HEK293 (cell line): ENCODE results near the gene GPR3.
"Not testable (repeated sequence)": the region's sequence is repeated elsewhere in the genome, so short reads cannot be mapped to it uniquely, and the experiment has no call there.

ENCODE experiments used
- CTCF ChIA-PET: fragments of 350-600 bp; formaldehyde crosslinking; extraction: SDS; loops from one replicate; lab custom pipeline; 2021; ENCODE audit warnings: antibody characterized with exemption; lab: Yijun Ruan, JAX
- POLR2A ChIA-PET: fragments of 300-600 bp; formaldehyde crosslinking; extraction: SDS; loops from one replicate; lab custom pipeline; 2020; ENCODE audit warnings: antibody characterized with exemption, inconsistent platforms; lab: Yijun Ruan, JAX
- H3K27ac ChIP-seq: fragments of 200-500 bp; sonication (Bioruptor generic); 2 replicates; pipeline ENCODE4 v1.5.1; 2014; ENCODE audit warnings: low read depth, low read length, control low read depth, inconsistent platforms; ENCODE audit errors: extremely low read depth
- H3K36me3 ChIP-seq, 2 experiments: fragments of 200-500 bp in 1 of 2; sonication (Bioruptor generic) in 1 of 2; 1 replicate in 1 of 2; 2 replicates in 1 of 2; pipeline ENCODE4 v1.5.1; 2014 to 2017; ENCODE audit warnings: inconsistent platforms in 2 of 2, low read length in 2 of 2; ENCODE audit not compliant: control insufficient read depth in 2 of 2, insufficient read depth in 1 of 2
- H3K4me1 ChIP-seq: fragments of 200-500 bp; sonication (Bioruptor generic); 2 replicates; pipeline ENCODE4 v1.5.1; 2014; ENCODE audit warnings: mild to moderate bottlenecking, low read length, inconsistent platforms; ENCODE audit not compliant: control insufficient read depth, insufficient read depth
- H3K4me3 ChIP-seq: 2 replicates; pipeline ENCODE4 v1.5.1; 2011; ENCODE audit warnings: low read depth, mild to moderate bottlenecking, control low read depth, low read length, moderate library complexity
- H3K9me3 ChIP-seq: fragments of 200-500 bp; sonication (Bioruptor generic); 2 replicates; pipeline ENCODE4 v1.5.1; 2014; ENCODE audit warnings: low read depth, low read length, inconsistent platforms; ENCODE audit not compliant: control insufficient read depth, insufficient read depth
- BCL11A ChIP-seq: fragments of 450-650 bp; formaldehyde crosslinking; IDR thresholded peaks from 2 replicates; pipeline ENCODE4 v1.5.1; 2016; ENCODE audit warnings: low read depth, missing biosample characterization, missing genetic modification characterization
- GLI2 ChIP-seq: fragments of 450-650 bp; formaldehyde crosslinking; IDR thresholded peaks from 2 replicates; pipeline ENCODE4; 2017; ENCODE audit warnings: missing biosample characterization, missing genetic modification characterization, low read depth, borderline replicate concordance
- GLIS1 ChIP-seq: fragments of 450-650 bp; formaldehyde crosslinking; IDR thresholded peaks from 2 replicates; pipeline ENCODE4 v1.5.1; 2016; ENCODE audit warnings: missing biosample characterization, missing genetic modification characterization
- HOXD13 ChIP-seq: sonication (generic); formaldehyde crosslinking; IDR thresholded peaks from 2 replicates; pipeline ENCODE4 v1.8.0; 2022; ENCODE audit warnings: missing genetic modification reagents, borderline replicate concordance
- KLF10 ChIP-seq: fragments of 450-650 bp; IDR thresholded peaks from 2 replicates; pipeline ENCODE4 v1.5.1; 2018; ENCODE audit warnings: missing biosample characterization, mild to moderate bottlenecking, missing genetic modification characterization
- MZF1 ChIP-seq: fragments of 450-650 bp; formaldehyde crosslinking; IDR thresholded peaks from 2 replicates; pipeline ENCODE4 v1.5.1; 2017; ENCODE audit warnings: missing biosample characterization, missing genetic modification characterization, borderline replicate concordance
- OVOL3 ChIP-seq: fragments of 450-650 bp; formaldehyde crosslinking; IDR thresholded peaks from 2 replicates; pipeline ENCODE4 v1.5.1; 2016; ENCODE audit warnings: missing biosample characterization, missing genetic modification characterization
- RBAK ChIP-seq: fragments of 450-650 bp; formaldehyde crosslinking; IDR thresholded peaks from 2 replicates; pipeline ENCODE4 v1.5.1; 2016; ENCODE audit warnings: missing biosample characterization, missing genetic modification characterization
- YY2 ChIP-seq: fragments of 450-650 bp; formaldehyde crosslinking; IDR thresholded peaks from 2 replicates; pipeline ENCODE4 v1.5.1; 2016; ENCODE audit warnings: missing biosample characterization, missing genetic modification characterization
- ZEB2 ChIP-seq: fragments of 450-650 bp; formaldehyde crosslinking; IDR thresholded peaks from 2 replicates; pipeline ENCODE4 v1.5.1; 2016; ENCODE audit warnings: missing biosample characterization, missing genetic modification characterization
- ZNF10 ChIP-seq: fragments of 450-650 bp; formaldehyde crosslinking; IDR thresholded peaks from 2 replicates; pipeline ENCODE4 v1.5.1; 2017; ENCODE audit warnings: missing biosample characterization, missing genetic modification characterization
- ZNF274 ChIP-seq, 2 experiments: fragments of 200-500 bp in 1 of 2; fragments of 450-650 bp in 1 of 2; sonication (Bioruptor generic) in 1 of 2; formaldehyde crosslinking in 1 of 2; IDR thresholded peaks; 2 replicates each; pipeline versions ENCODE4 v1.5.1 to v1.6.1; 2014 to 2016; ENCODE audit warnings: borderline replicate concordance in 1 of 2, inconsistent platforms in 1 of 2, low read length in 1 of 2, missing biosample characterization in 1 of 2, missing genetic modification characterization in 1 of 2
- ZNF292 ChIP-seq: fragments of 450-650 bp; formaldehyde crosslinking; IDR thresholded peaks from 2 replicates; pipeline ENCODE4 v1.5.1; 2016; ENCODE audit warnings: low read depth, missing biosample characterization, missing genetic modification characterization, borderline replicate concordance
- ZNF350 ChIP-seq: fragments of 450-650 bp; formaldehyde crosslinking; IDR thresholded peaks from 2 replicates; pipeline ENCODE4 v1.5.0; 2017; ENCODE audit warnings: missing biosample characterization, mild to moderate bottlenecking, missing genetic modification characterization
- ZNF354C ChIP-seq: fragments of 450-650 bp; formaldehyde crosslinking; IDR thresholded peaks from 2 replicates; pipeline ENCODE4 v1.5.1; 2016; ENCODE audit warnings: missing biosample characterization, missing genetic modification characterization, low read depth, borderline replicate concordance
- ZNF366 ChIP-seq: fragments of 450-650 bp; formaldehyde crosslinking; conservative IDR thresholded peaks from 2 replicates; pipeline ENCODE4 v1.5.1; 2016; ENCODE audit warnings: missing biosample characterization, missing genetic modification characterization
- ZNF596 ChIP-seq: fragments of 450-650 bp; IDR thresholded peaks from 2 replicates; pipeline ENCODE4 v1.5.0; 2018; ENCODE audit warnings: missing biosample characterization, mild to moderate bottlenecking, missing genetic modification characterization, moderate library complexity
- ZNF654 ChIP-seq: fragments of 450-650 bp; formaldehyde crosslinking; IDR thresholded peaks from 2 replicates; pipeline ENCODE4 v1.5.1; 2016; ENCODE audit warnings: low read depth, missing biosample characterization, missing genetic modification characterization
- ZNF664 ChIP-seq: fragments of 450-650 bp; formaldehyde crosslinking; IDR thresholded peaks from 2 replicates; pipeline ENCODE4 v1.5.1; 2016; ENCODE audit warnings: missing biosample characterization, missing genetic modification characterization
- ZSCAN16 ChIP-seq: fragments of 450-650 bp; formaldehyde crosslinking; IDR thresholded peaks from 2 replicates; pipeline ENCODE4 v1.5.1; 2016; ENCODE audit warnings: missing biosample characterization, missing genetic modification characterization
- ZXDB ChIP-seq: fragments of 450-650 bp; formaldehyde crosslinking; IDR thresholded peaks from 2 replicates; pipeline ENCODE4 v1.5.1; 2016; ENCODE audit warnings: missing biosample characterization, missing genetic modification characterization
- TF ChIP-seq, protein P1 (sequence below): fragments of 450-650 bp; formaldehyde crosslinking; IDR thresholded peaks from 2 replicates; pipeline ENCODE4 v1.5.1; 2016; ENCODE audit warnings: missing biosample characterization, missing genetic modification characterization, borderline replicate concordance
- TF ChIP-seq, protein P2 (sequence below): fragments of 450-650 bp; formaldehyde crosslinking; IDR thresholded peaks from 2 replicates; pipeline ENCODE4 v1.5.1; 2016; ENCODE audit warnings: missing biosample characterization, missing genetic modification characterization
- TF ChIP-seq, protein P3 (sequence below): fragments of 450-650 bp; formaldehyde crosslinking; IDR thresholded peaks from 2 replicates; pipeline ENCODE4 v1.5.1; 2016; ENCODE audit warnings: missing biosample characterization, missing genetic modification characterization

Gene GPR3

DNA sequence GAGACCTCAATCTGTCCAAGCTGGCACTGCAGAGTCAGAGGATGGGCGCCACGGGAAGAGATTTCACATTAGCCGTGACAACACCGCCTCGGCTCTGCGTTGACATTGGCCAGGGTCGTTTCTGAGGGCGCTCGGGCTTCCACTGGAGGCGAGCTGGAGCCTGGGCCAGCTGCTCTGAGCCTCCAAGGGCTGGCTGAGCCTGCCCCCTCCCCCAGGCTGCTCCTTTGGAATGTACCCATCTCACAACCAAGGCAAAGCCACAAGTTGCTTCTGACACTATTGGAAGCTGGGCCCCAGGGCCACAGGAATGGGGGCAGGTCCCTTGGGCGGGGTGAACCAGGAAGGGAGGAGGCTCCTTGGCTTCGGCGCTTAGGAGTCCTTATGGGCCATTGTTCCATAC, 12.7 kb downstream of the GPR3 start:
- H3K36me3 ChIP-seq, result peaks cover 0 to 44% of the 10 kb centered on the region in 2 experiments; a peak in 2 of 3 replicates
- no peaks in the 10 kb centered on the region for H3K9me3 ChIP-seq
- POLR2A ChIA-PET, result no interaction called here
- TF ChIP-seq, protein P1, sequence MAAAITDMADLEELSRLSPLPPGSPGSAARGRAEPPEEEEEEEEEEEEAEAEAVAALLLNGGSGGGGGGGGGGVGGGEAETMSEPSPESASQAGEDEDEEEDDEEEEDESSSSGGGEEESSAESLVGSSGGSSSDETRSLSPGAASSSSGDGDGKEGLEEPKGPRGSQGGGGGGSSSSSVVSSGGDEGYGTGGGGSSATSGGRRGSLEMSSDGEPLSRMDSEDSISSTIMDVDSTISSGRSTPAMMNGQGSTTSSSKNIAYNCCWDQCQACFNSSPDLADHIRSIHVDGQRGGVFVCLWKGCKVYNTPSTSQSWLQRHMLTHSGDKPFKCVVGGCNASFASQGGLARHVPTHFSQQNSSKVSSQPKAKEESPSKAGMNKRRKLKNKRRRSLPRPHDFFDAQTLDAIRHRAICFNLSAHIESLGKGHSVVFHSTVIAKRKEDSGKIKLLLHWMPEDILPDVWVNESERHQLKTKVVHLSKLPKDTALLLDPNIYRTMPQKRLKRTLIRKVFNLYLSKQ (tag by site-specific recombination), result no peak
- TF ChIP-seq ZNF10 (no peak), ZNF274 (IDR thresholded peaks at IDR 0.05; ENCODE audit: low read length) (no peak), ZNF274 (tag by site-specific recombination; IDR thresholded peaks at IDR 0.05; ENCODE audit: borderline replicate concordance) (no peak), ZEB2 (tag by site-specific recombination) (no peak), ZSCAN16 (no peak), ZNF366 (tag by site-specific recombination) (no peak), GLIS1 (tag by site-specific recombination) (no peak), YY2 (tag by site-specific recombination) (no peak), RBAK (tag by site-specific recombination) (no peak), OVOL3 (tag by site-specific recombination) (no peak), ZNF664 (tag by site-specific recombination) (no peak), HOXD13 (no peak), ZNF654 (tag by site-specific recombination) (no peak), ZXDB (tag by site-specific recombination) (no peak), MZF1 (tag by site-specific recombination) (no peak), ZNF596 (tag by site-specific recombination) (no peak), BCL11A (no peak)
- TF ChIP-seq, all 188 proteins: peak for 0
- Histone ChIP-seq H3K4me1 (no peaks in the 10 kb centered on the region), H3K27ac (no peak overlapping the region), H3K4me3 (no peak overlapping the region)
- CTCF ChIA-PET, result interaction anchor here (0.6 to 1.9 kb wide), 4 partner anchors 10 to 196 kb away, joined by 3 to 5 read pairs (median 3); no protein-coding TSS in a partner anchor

DNA sequence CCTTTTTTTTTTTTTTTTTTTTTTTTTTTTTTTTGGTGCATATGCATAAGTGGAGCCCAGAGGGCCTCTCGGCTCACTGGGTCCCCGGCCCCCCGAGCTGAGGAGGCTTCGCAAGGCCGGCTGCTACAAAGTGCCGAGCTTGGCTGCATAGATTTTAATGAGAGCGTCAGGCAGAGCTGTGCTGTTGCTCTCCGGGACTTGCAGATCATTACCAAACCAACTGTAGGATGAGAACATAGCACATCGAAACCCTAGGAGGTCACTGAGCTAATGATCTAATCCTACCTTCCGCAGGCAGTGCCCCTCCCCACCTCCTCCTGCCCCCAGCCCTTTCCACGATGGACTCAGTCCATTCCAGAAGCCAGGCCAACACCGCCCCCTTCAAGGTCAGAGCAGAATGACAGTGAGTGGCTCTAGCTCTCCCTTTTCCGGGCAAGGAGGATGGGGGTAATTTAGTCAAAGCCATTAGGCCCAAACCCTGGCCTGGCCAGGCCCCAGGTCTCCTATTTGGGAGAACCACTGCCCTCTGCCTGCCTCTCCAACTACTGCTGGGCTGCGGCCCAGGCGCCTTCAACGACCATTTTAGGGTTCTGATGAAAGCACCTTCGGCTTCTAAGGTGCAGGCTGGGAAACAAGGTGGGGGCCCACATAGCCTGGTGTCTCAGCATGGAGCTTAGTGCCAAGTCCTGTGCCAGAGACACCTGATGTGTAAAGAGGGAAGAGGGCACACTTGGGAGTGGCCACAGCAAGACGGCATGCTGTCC, 13.4 kb downstream of the GPR3 start:
- H3K4me1 ChIP-seq, H3K9me3 ChIP-seq, H3K4me3 ChIP-seq, H3K27ac ChIP-seq, POLR2A ChIA-PET: not testable (repeated sequence)
- H3K36me3 ChIP-seq, result peaks cover 0 to 51% of the 10 kb centered on the region in 2 experiments; a peak in 2 of 3 replicates
- TF ChIP-seq GLIS1 (tag by site-specific recombination), result peak; percentile 29; the same call in 1 of the 2 replicates
- TF ChIP-seq, protein P2, sequence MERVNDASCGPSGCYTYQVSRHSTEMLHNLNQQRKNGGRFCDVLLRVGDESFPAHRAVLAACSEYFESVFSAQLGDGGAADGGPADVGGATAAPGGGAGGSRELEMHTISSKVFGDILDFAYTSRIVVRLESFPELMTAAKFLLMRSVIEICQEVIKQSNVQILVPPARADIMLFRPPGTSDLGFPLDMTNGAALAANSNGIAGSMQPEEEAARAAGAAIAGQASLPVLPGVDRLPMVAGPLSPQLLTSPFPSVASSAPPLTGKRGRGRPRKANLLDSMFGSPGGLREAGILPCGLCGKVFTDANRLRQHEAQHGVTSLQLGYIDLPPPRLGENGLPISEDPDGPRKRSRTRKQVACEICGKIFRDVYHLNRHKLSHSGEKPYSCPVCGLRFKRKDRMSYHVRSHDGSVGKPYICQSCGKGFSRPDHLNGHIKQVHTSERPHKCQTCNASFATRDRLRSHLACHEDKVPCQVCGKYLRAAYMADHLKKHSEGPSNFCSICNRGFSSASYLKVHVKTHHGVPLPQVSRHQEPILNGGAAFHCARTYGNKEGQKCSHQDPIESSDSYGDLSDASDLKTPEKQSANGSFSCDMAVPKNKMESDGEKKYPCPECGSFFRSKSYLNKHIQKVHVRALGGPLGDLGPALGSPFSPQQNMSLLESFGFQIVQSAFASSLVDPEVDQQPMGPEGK (tag by site-specific recombination), result peak; percentile 47; the same call in 1 of the 2 replicates
- CTCF ChIA-PET, result interaction anchor here (0.6 to 1.9 kb wide), 6 partner anchors 11 to 776 kb away, joined by 3 to 5 read pairs (median 3); no protein-coding TSS in a partner anchor

DNA sequence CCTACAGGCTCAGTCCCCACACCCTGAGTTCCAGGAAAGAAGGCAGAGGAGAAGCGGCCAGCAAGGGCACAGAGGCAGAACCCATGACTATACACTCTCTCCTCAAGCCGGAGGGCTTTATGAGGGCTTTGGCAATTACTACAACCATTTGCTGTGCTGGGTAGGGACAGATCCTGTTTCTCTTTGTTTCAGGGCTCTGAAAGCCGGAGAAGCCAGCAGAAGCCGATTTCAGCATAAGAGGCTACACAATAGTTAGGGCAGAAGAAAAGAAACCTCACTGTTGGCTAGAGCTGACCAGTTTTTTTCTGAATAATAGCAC, 13.9 kb downstream of the GPR3 start:
- CTCF ChIA-PET, result interaction anchor here (1.9 kb wide), 1 partner anchor 11 kb away, joined by 5 read pairs; no protein-coding TSS in a partner anchor
- Histone ChIP-seq H3K4me3 (no peak overlapping the region), H3K9me3 (no peaks in the 10 kb centered on the region), H3K4me1 (no peaks in the 10 kb centered on the region), H3K27ac (no peak overlapping the region), H3K36me3 (peaks cover 0 to 56% of the 10 kb centered on the region in 2 experiments; a peak in 2 of 3 replicates)
- POLR2A ChIA-PET, result no interaction called here
- TF ChIP-seq ZNF292 (tag by site-specific recombination), result no peak
- TF ChIP-seq ZNF350, result no peak
- TF ChIP-seq, protein P3, sequence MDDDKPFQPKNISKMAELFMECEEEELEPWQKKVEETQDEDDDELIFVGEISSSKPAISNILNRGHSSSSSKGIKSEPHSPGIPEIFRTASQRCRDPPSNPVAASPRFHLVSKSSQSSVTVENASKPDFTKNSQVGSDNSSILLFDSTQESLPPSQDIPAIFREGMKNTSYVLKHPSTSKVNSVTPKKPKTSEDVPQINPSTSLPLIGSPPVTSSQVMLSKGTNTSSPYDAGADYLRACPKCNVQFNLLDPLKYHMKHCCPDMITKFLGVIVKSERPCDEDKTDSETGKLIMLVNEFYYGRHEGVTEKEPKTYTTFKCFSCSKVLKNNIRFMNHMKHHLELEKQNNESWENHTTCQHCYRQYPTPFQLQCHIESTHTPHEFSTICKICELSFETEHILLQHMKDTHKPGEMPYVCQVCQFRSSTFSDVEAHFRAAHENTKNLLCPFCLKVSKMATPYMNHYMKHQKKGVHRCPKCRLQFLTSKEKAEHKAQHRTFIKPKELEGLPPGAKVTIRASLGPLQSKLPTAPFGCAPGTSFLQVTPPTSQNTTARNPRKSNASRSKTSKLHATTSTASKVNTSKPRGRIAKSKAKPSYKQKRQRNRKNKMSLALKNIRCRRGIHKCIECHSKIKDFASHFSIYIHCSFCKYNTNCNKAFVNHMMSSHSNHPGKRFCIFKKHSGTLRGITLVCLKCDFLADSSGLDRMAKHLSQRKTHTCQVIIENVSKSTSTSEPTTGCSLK (tag by site-specific recombination), result no peak
- no peak for TF ChIP-seq ZNF354C (tag by site-specific recombination)
- no peak for TF ChIP-seq KLF10
- no peak for TF ChIP-seq GLI2 (tag by site-specific recombination)
